ENCODE results near the gene COX5A. TPM values are rescaled to one million over a fixed set of nuclear protein-coding genes. Genes with fewer than 3 reads are reported as not detected.
A peak's percentile ranks its signal among the peaks of the same experiment; 100 is the strongest.

Gene COX5A
- total and polyA plus RNA-seq, 2 of the 13 experiments (the other 11 are each of a cell fraction or from before 2014, with no cell fraction given): 158 to 218 TPM

GRCh38 chr15:74937590-74938371, at the start of gene COX5A (continued):
- TF ChIP-seq ZNF597 (CRISPR knock-in tag; IDR thresholded peaks at IDR 0.05) (no peak), ATF5 (CRISPR knock-in tag; IDR thresholded peaks at IDR 0.05; ENCODE audit: low read depth) (0 out of 2 replicates have a peak, but pooled peaks have one; percentile 33), SKIL (CRISPR knock-in tag; IDR thresholded peaks at IDR 0.05; ENCODE audit: borderline replicate concordance) (peak; percentile 43; the same call in 1 of the 2 replicates), ZNF280D (CRISPR knock-in tag; IDR thresholded peaks at IDR 0.05) (no peak), MTF1 (CRISPR knock-in tag; IDR thresholded peaks at IDR 0.05) (peak; percentile 40; the same call in 1 of the 2 replicates), TFDP1 (CRISPR knock-in tag; IDR thresholded peaks at IDR 0.05; ENCODE audit: borderline replicate concordance) (peak; percentile 82; the same call in 1 of the 2 replicates), TBX3 (IDR thresholded peaks at IDR 0.05; ENCODE audit: borderline replicate concordance) (no peak), SETDB1 (CRISPR knock-in tag; IDR thresholded peaks at IDR 0.05; ENCODE audit: borderline replicate concordance) (no peak), ZBTB37 (CRISPR knock-in tag; IDR thresholded peaks at IDR 0.05) (no peak), ZNF576 (CRISPR knock-in tag; IDR thresholded peaks at IDR 0.05) (no peak), ZNF7 (CRISPR knock-in tag; IDR thresholded peaks at IDR 0.05) (no peak), ZIK1 (CRISPR knock-in tag; IDR thresholded peaks at IDR 0.05; ENCODE audit: borderline replicate concordance, low read depth) (peak; percentile 50; the same call in 1 of the 2 replicates), ZNF24 (IDR thresholded peaks at IDR 0.05) (no peak), ZNF207 (IDR thresholded peaks at IDR 0.05; ENCODE audit: borderline replicate concordance) (no peak), RXRA (CRISPR knock-in tag; IDR thresholded peaks at IDR 0.05) (peak; percentile 94), NR2C2 (CRISPR knock-in tag; IDR thresholded peaks at IDR 0.05; ENCODE audit: borderline replicate concordance) (peak; percentile 88), ZNF543 (CRISPR knock-in tag; IDR thresholded peaks at IDR 0.05) (peak; percentile 87), ZNF891 (CRISPR knock-in tag; IDR thresholded peaks at IDR 0.05) (no peak)

Data from HepG2 (cell line).